Peyer's patch (tissue), 4 donors: ENCODE measurements around the gene NPPA. TPM values are rescaled to one million over a fixed set of nuclear protein-coding genes. Genes with fewer than 3 reads are reported as not detected.

Experiments
- DNase-seq, 3 donors: peaks; one replicate each; pipeline ENCODE4 v3.0.0-alpha.2; 2017 to 2019
- H3K27ac ChIP-seq, 4 donors: fragments of 200-600 bp; sonication (generic); one replicate each; pipeline ENCODE4 v1.5.1; 2016 to 2019
- H3K27me3 ChIP-seq, 2 donors: fragments of 200-600 bp; sonication (generic); one replicate each; pipeline ENCODE4 v1.5.1; 2019
- H3K36me3 ChIP-seq, 3 donors: fragments of 200-600 bp; sonication (generic); one replicate each; pipeline ENCODE4 v1.5.1; 2016 to 2019
- H3K4me1 ChIP-seq, 4 donors: fragments of 200-600 bp; sonication (generic); one replicate each; pipeline ENCODE4 v1.5.1; 2016 to 2019
- H3K4me3 ChIP-seq, 4 donors: fragments of 200-600 bp; sonication (generic); 1 replicate in 3 of 4; 2 replicates in 1 of 4; pipeline ENCODE4 v1.5.1; 2016 to 2019; ENCODE audit warnings: mild to moderate bottlenecking in 1 of 4
- H3K9me3 ChIP-seq, 4 donors: fragments of 200-600 bp; sonication (generic); one replicate each; pipeline ENCODE4 v1.5.1; 2016 to 2019; ENCODE audit warnings: mild to moderate bottlenecking in 1 of 4
- CTCF ChIP-seq, 6 experiments: fragments of 450-650 bp in 4 of 6; fragments of 200-600 bp in 2 of 6; sonication (generic) in 1 of 6; IDR thresholded peaks; one replicate each; pipeline ENCODE4 v1.5.1; 2017 to 2019; ENCODE audit warnings: antibody characterized with exemption in 6 of 6, mild to moderate bottlenecking in 3 of 6, moderate library complexity in 1 of 6
- POLR2A ChIP-seq, 2 donors: fragments of 450-650 bp; IDR thresholded peaks; one replicate each; pipeline ENCODE4 v1.5.1; 2017; ENCODE audit warnings: antibody characterized with exemption in 2 of 2, mild to moderate bottlenecking in 2 of 2, moderate library complexity in 2 of 2
- total RNA-seq, 4 donors: library from RNA; depleted of rRNA; stranded (reverse); fragments of >200 nt; gene quantifications; one replicate each; pipeline ENCODE4 v1.1.0, GENCODE V29; 2016

Gene NPPA
- total RNA-seq, 4 donors from 2014 or later = not detected

- DNase-seq = no peak
- H3K27ac ChIP-seq = no peak overlapping the region
- H3K4me3 ChIP-seq = no peak overlapping the region
- H3K9me3 ChIP-seq = no peaks in the 10 kb centered on the region
- H3K27me3 ChIP-seq = no peaks in the 10 kb centered on the region
- H3K4me1 ChIP-seq = peaks cover 0 to 4% (median 0%) of the 10 kb centered on the region in 4 donors
- H3K36me3 ChIP-seq = no peaks in the 10 kb centered on the region
- no peak for TF ChIP-seq POLR2A (IDR thresholded peaks at IDR 0.05)
- no peak for TF ChIP-seq CTCF (IDR thresholded peaks at IDR 0.05)
Observed at GRCh38 chr1:11877074-11877473, 29.5 kb upstream of the NPPA start.

- TF ChIP-seq CTCF (IDR thresholded peaks at IDR 0.05) (no peak), POLR2A (IDR thresholded peaks at IDR 0.05) (no peak)
- H3K4me1 ChIP-seq = peaks cover 0 to under 1% (median 0%) of the 10 kb centered on the region in 4 donors
- H3K36me3 ChIP-seq = no peaks in the 10 kb centered on the region
- no peak for DNase-seq
- H3K27ac ChIP-seq = no peak overlapping the region
- no peaks in the 10 kb centered on the region for H3K9me3 ChIP-seq
- no peaks in the 10 kb centered on the region for H3K27me3 ChIP-seq
- H3K4me3 ChIP-seq = no peak overlapping the region
Observed at GRCh38 chr1:11875094-11875493, 27.5 kb upstream of the NPPA start.

GRCh38 chr1:11874624-11875023 lies 27.0 kb upstream of the NPPA start:
- Histone ChIP-seq H3K27me3 (no peaks in the 10 kb centered on the region), H3K4me3 (no peak overlapping the region), H3K4me1 (no peaks in the 10 kb centered on the region), H3K9me3 (no peaks in the 10 kb centered on the region), H3K27ac (no peak overlapping the region), H3K36me3 (no peaks in the 10 kb centered on the region)
- TF ChIP-seq POLR2A (IDR thresholded peaks at IDR 0.05) (no peak), CTCF (IDR thresholded peaks at IDR 0.05) (no peak)
- no peak for DNase-seq

- TF ChIP-seq POLR2A (IDR thresholded peaks at IDR 0.05) (no peak), CTCF (IDR thresholded peaks at IDR 0.05) (no peak)
- Histone ChIP-seq H3K9me3 (no peaks in the 10 kb centered on the region), H3K36me3 (no peaks in the 10 kb centered on the region), H3K4me3 (no peak overlapping the region), H3K4me1 (no peaks in the 10 kb centered on the region), H3K27ac (no peak overlapping the region), H3K27me3 (no peaks in the 10 kb centered on the region)
- DNase-seq = no peak
Observed at GRCh38 chr1:11874258-11874562, 26.6 kb upstream of the NPPA start.

GRCh38 chr1:11873395-11874257 lies 26.0 kb upstream of the NPPA start:
- no peak for DNase-seq
- no peaks in the 10 kb centered on the region for H3K9me3 ChIP-seq
- H3K27ac ChIP-seq = no peak overlapping the region
- no peaks in the 10 kb centered on the region for H3K36me3 ChIP-seq
- H3K27me3 ChIP-seq = no peaks in the 10 kb centered on the region
- no peaks in the 10 kb centered on the region for H3K4me1 ChIP-seq
- no peak overlapping the region for H3K4me3 ChIP-seq
- TF ChIP-seq CTCF (IDR thresholded peaks at IDR 0.05) (no peak), POLR2A (IDR thresholded peaks at IDR 0.05) (no peak)
